Glutamatergic neuron (in vitro differentiated cells): ENCODE data around the gene NCAPH2. TPM values are rescaled to one million over a fixed set of nuclear protein-coding genes. Genes with fewer than 3 reads are reported as not detected.

Experiments
- DNase-seq: peaks from one replicate; pipeline ENCODE4 v3.0.0; 2022
- H3K27ac Mint-ChIP-seq: one replicate; pipeline ENCODE4 v1.8.0; 2020; ENCODE audit warnings: mild to moderate bottlenecking, mixed read lengths, inconsistent platforms; ENCODE audit not compliant: unreplicated experiment
- H3K27me3 Mint-ChIP-seq: one replicate; pipeline ENCODE4 v1.8.0; 2020; ENCODE audit warnings: mild to moderate bottlenecking, moderate library complexity, mixed read lengths, inconsistent platforms; ENCODE audit not compliant: unreplicated experiment
- H3K36me3 Mint-ChIP-seq: one replicate; pipeline ENCODE4 v1.8.0; 2020; ENCODE audit warnings: mild to moderate bottlenecking, mixed read lengths, inconsistent platforms; ENCODE audit not compliant: unreplicated experiment
- H3K4me1 Mint-ChIP-seq: one replicate; pipeline ENCODE4 v1.8.0; 2020; ENCODE audit warnings: mild to moderate bottlenecking, low read depth, mixed read lengths, inconsistent platforms; ENCODE audit not compliant: unreplicated experiment
- H3K4me3 Mint-ChIP-seq: one replicate; pipeline ENCODE4 v1.8.0; 2020; ENCODE audit warnings: mild to moderate bottlenecking, mixed read lengths, inconsistent platforms; ENCODE audit not compliant: unreplicated experiment
- H3K9me3 Mint-ChIP-seq: one replicate; pipeline ENCODE4 v1.8.0; 2020; ENCODE audit warnings: mild to moderate bottlenecking, moderate library complexity, mixed read lengths, inconsistent platforms; ENCODE audit not compliant: unreplicated experiment
- total RNA-seq: library from RNA; stranded (reverse); fragmentation: NEBNext Ultra II Directional; extraction: Animal tissue kit (Norgen Biotek cat#: 25700); gene quantifications from one replicate; pipeline ENCODE4 v1.2.1, GENCODE V29; 2021; ENCODE audit not compliant: unreplicated experiment
- TF ChIP-seq, protein P1 (sequence below): fragments of 200-600 bp; sonication (generic); IDR thresholded peaks from one replicate; pipeline ENCODE4 v1.5.0; 2021; ENCODE audit not compliant: partially characterized antibody, unreplicated experiment

Gene NCAPH2
- total RNA-seq, 1 donor from 2014 or later: 52.9 TPM

- peak; percentile 94 for DNase-seq
- H3K9me3 Mint-ChIP-seq: peaks cover 4% of the 10 kb centered on the region
- TF ChIP-seq, protein P1, sequence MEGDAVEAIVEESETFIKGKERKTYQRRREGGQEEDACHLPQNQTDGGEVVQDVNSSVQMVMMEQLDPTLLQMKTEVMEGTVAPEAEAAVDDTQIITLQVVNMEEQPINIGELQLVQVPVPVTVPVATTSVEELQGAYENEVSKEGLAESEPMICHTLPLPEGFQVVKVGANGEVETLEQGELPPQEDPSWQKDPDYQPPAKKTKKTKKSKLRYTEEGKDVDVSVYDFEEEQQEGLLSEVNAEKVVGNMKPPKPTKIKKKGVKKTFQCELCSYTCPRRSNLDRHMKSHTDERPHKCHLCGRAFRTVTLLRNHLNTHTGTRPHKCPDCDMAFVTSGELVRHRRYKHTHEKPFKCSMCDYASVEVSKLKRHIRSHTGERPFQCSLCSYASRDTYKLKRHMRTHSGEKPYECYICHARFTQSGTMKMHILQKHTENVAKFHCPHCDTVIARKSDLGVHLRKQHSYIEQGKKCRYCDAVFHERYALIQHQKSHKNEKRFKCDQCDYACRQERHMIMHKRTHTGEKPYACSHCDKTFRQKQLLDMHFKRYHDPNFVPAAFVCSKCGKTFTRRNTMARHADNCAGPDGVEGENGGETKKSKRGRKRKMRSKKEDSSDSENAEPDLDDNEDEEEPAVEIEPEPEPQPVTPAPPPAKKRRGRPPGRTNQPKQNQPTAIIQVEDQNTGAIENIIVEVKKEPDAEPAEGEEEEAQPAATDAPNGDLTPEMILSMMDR: no peak
- H3K27ac Mint-ChIP-seq: peak within 1 kb of the TSS; percentile 72
- peaks cover 5% of the 10 kb centered on the region for H3K27me3 Mint-ChIP-seq
- peak within 1 kb of the TSS; percentile 91 for H3K4me3 Mint-ChIP-seq
- no peaks in the 10 kb centered on the region for H3K36me3 Mint-ChIP-seq
- H3K4me1 Mint-ChIP-seq: peaks cover 3% of the 10 kb centered on the region
Measured at GRCh38 chr22:50507421-50507990, 518 bp upstream of the NCAPH2 start, which contains the start of gene LMF2. LMF2 (minus strand) TSS chr22:50507702; CDS start chr22:50507675, 27 bp downstream.

DNA sequence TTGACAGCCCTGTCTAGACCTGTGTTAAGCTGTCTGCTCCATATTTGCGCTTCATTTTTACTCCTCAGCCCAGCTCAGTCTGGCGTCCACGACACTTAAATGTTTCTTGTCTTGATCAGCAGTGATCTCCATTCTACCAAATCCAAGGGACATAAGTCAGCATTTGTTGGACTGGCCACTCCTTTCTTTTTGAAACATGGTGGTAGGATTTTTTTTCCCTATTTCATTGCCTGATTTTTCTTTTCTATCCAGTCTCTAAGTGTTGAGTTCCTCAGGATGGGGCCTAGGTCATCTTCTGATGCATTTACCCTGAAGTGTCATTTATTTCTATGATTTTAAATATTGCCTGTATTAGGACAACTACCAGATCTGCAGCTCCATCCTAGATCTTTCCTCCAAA lies 873 bp downstream of the NCAPH2 start:
- H3K27ac Mint-ChIP-seq: peak overlapping the region; percentile 72
- H3K4me1 Mint-ChIP-seq: peaks cover 3% of the 10 kb centered on the region
- no peak for DNase-seq
- H3K36me3 Mint-ChIP-seq: no peaks in the 10 kb centered on the region
- TF ChIP-seq, protein P1: no peak
- peaks cover 4% of the 10 kb centered on the region for H3K9me3 Mint-ChIP-seq
- H3K4me3 Mint-ChIP-seq: peak overlapping the region; percentile 91
- peaks cover 7% of the 10 kb centered on the region for H3K27me3 Mint-ChIP-seq

DNA sequence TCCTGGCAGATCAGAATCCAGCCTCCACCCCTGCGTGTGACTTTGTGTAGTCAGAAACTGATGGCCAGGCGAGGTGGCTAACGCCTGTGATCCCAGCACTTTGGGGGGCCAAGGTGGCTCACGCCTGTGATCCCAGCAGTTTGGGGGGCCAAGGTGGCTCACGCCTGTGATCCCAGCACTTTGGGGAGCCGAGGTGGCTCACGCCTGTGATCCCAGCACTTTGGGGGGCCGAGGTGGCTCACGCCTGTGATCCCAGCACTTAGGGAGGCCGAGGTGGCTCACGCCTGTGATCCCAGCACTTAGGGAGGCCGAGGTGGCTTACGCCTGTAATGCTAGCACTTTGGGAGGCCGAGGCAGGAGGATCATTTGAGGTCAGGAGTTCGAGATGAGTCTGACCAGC lies 5.2 kb downstream of the NCAPH2 start:
- no peak overlapping the region for H3K4me3 Mint-ChIP-seq
- no peak overlapping the region for H3K27ac Mint-ChIP-seq
- no peak for DNase-seq
- H3K36me3 Mint-ChIP-seq: no peaks in the 10 kb centered on the region
- TF ChIP-seq, protein P1: no peak
- H3K27me3 Mint-ChIP-seq: peaks cover 6% of the 10 kb centered on the region
- peaks cover 3% of the 10 kb centered on the region for H3K4me1 Mint-ChIP-seq
- H3K9me3 Mint-ChIP-seq: peaks cover 5% of the 10 kb centered on the region

DNA sequence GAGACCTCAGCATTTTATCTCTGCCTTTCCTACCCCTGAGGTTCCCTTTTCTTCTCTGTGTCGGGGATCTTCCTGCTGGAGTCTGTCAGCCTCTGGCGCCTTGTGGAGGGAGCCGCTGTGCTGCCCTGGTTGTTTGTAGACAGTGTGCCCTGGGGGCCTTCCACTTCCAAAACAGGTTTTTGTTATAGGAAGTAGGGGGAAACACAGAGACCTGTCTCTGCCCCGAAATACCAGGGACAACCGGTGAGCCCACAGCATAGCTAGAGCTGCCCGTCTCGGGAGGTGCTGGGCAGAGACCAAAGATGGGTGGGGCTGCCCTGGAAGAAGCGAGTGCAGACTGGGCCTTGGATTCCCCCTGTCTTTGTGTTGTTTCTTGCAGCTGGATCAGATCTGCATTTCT lies 8.0 kb downstream of the NCAPH2 start:
- TF ChIP-seq, protein P1: no peak
- no peak for DNase-seq
- Mint-ChIP-seq H3K4me3 (no peak overlapping the region), H3K36me3 (no peaks in the 10 kb centered on the region), H3K27ac (no peak overlapping the region), H3K9me3 (peaks cover 5% of the 10 kb centered on the region), H3K27me3 (peaks cover 8% of the 10 kb centered on the region), H3K4me1 (no peaks in the 10 kb centered on the region)

GRCh38 chr22:50516891-50517290 lies 8.9 kb downstream of the NCAPH2 start:
- no peaks in the 10 kb centered on the region for H3K36me3 Mint-ChIP-seq
- no peak overlapping the region for H3K27ac Mint-ChIP-seq
- H3K9me3 Mint-ChIP-seq: peaks cover 5% of the 10 kb centered on the region
- DNase-seq: no peak
- TF ChIP-seq, protein P1: no peak
- H3K4me1 Mint-ChIP-seq: no peaks in the 10 kb centered on the region
- H3K27me3 Mint-ChIP-seq: peaks cover 8% of the 10 kb centered on the region
- H3K4me3 Mint-ChIP-seq: no peak overlapping the region
